Embryonic facial prominence (tissue), 1 donor: ENCODE measurements around the gene RAB18.
"Not testable (repeated sequence)": the region's sequence is repeated elsewhere in the genome, so short reads cannot be mapped to it uniquely, and the experiment has no call there.

Experiments
- DNase-seq: peaks from one replicate; pipeline ENCODE4 v3.0.0-alpha.2; 2016; ENCODE audit errors: extremely low spot score

RAB18 gene

GRCh38 chr10:27504808-27505460 is 830 bp downstream of the RAB18 start:
- no peak for DNase-seq

DNA sequence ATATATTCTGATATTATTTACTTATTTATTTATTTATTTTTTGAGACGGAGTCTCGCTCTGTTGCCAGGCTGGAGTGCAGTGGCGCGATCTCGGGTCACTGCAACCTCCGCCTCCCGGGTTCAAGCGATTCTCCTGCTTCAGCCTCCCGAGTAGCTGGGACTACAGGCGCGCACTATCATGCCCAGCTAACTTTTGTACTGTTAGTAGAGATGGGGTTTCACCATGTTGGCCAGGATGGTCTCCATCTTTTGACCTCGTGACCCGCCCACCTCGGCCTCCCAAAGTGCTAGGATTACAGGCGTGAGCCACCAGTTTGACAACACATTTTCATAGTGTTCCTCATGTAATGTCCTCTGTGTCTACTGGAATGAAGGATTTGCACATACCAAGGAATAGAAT is 1.4 kb downstream of the RAB18 start:
- not testable (repeated sequence) for DNase-seq

DNA sequence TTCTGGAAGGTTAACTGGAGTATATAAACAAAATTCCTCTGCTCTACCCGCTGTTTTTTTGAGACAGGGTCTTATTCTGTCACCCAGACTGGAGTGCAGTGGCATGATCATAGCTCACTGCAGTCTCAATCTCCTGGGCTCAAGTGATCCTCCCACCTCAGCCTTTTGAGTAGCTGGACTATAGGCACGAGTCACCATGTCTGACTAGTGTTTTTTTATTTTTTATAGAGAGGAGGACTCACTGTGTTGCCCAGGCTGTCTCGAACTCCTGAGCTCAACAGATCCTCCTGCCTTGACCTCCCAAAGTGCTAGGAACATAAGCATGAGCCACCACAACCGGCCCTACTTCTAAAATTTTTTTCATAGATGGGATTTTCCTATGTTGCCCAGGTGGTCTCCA is 2.2 kb downstream of the RAB18 start:
- no peak for DNase-seq

GRCh38 chr10:27512548-27512947 is 8.4 kb downstream of the RAB18 start:
- no peak for DNase-seq

DNA sequence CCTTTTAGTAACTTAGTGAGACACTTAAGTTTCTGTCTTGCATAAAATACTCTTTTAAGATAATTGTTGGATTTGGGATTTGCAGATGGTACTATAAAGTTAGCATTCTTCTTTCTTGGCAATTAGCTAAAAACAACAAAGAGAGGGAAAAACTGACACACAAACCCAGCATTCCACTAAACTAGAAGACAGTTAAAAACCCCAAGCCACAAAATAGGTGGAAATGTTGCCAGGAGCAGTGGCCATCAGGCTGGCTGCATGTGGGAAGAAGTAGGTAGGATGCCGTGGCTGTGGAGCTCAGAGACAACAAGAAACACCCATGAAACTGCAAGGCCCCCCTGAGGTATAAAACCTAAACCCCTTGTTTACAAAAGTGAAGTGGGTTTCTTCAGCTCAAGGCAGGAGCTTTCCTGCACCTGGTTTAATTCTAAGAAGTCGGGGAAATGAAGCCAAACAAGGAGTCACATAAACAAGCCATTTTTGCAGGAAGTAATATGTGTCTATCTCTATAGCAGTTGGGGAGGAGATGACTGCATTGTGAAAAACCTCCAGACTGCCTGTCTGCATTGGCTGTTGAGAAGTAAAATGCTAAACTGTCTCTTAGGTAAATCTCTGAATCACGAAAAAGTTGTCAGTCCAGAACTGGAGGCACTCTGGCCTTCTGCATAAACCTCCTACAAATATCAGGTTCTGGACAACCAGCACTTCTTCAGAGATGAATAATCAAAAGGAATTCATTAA is 9.5 kb downstream of the RAB18 start:
- DNase-seq = no peak

- DNase-seq = no peak
These were observed 10.1 kb downstream of the RAB18 start for GRCh38 chr10:27514243-27514642.

DNA sequence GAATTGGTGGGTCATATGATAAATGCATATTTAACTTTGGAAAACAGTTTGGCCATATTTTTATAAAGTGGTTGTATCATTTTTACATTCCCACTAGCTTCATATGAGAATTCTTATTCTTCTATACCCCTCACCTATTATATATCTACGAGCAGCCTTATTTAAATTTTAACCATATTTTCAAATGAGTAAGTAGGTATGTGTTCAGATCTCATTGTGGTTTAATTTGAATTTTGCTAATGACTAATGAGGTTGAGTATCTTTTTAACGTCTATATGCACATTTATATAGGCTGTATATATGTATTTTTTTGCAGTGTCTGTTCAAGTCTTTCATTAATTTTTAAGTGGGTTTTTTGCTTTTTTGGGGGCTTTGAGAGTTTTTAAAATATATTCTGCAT is 14.2 kb downstream of the RAB18 start:
- no peak for DNase-seq

GRCh38 chr10:27525819-27526218 is 21.7 kb downstream of the RAB18 start:
- DNase-seq = peak; percentile 21

DNA sequence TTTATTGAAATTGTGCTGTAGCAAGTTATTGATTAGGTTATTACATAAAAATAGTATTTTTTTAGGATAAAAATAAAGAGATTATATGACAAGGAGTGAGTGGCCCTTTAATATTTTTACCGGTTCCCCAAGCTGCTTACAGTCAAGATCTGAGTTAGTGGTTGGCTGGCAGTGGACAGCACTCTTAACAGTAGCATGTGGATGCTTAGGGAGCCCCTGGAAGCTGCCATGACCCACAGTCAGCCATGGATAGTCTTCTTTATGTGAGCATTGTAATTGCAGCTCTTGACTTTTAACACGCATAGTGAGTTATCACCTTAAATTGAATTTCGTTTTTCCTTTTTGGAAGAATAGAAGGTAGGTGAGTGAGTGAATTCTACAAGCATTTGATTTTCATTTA is 22.1 kb downstream of the RAB18 start:
- no peak for DNase-seq

DNA sequence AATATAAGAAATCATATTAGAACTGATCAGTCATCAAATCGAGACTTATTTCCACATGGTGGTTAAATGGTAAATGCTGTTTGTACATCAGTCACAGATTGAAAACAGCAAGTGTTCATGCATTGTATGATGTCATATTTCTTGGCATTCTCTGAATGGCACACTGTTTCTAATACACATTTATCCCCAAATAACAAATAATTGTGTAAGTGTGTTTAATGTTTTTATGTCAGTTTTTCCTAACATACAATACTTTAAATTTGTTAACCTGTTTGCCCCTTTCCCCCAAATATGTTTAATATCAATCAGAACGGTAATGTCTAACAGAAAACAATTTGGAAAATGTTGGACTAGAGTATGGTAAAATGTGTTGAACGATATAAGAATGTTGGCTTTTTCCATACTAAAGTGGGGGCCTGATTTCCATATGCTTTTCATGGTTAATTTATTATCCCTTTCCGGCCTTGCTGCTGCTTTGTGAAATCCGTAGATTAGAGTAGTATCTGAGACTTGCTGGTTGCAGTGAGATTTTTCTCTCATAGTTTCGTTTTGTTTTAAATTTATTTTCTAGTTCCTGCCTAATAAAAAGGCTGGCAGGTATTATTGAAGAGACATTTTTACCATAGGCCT is 23.7 kb downstream of the RAB18 start:
- DNase-seq = no peak

- DNase-seq = no peak
These were observed 25.1 kb downstream of the RAB18 start for GRCh38 chr10:27529010-27529783.

- no peak for DNase-seq
These were observed 26.4 kb downstream of the RAB18 start for GRCh38 chr10:27530477-27530876.

DNA sequence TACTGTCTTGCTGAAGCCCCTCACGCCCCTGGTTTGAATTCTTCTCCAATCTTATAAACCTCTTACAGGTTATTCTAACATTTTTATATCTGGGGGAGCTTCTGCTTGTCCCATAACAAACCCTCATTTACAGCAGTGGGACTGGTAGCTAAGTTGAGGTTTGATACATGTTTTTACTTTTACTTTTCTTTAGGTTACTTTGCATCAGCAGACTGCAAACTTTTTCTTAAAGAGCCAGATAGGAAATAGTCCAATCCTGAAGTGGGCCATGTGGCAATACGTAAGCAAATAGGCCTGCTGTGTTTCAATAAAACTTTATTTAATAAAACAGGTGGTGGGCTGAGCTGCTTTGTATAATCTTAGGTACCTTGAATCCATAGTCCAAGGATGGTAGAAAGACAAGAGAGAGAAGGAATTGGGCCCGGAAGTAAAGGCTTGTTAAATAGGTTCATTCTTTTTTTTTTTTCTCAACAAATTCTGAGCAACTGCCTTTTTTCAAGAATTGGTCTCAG is 27.3 kb downstream of the RAB18 start:
- DNase-seq = no peak

- DNase-seq = no peak
These were observed 30.1 kb downstream of the RAB18 start for GRCh38 chr10:27534161-27534700.

GRCh38 chr10:27535317-27535716 is 31.2 kb downstream of the RAB18 start:
- no peak for DNase-seq

DNA sequence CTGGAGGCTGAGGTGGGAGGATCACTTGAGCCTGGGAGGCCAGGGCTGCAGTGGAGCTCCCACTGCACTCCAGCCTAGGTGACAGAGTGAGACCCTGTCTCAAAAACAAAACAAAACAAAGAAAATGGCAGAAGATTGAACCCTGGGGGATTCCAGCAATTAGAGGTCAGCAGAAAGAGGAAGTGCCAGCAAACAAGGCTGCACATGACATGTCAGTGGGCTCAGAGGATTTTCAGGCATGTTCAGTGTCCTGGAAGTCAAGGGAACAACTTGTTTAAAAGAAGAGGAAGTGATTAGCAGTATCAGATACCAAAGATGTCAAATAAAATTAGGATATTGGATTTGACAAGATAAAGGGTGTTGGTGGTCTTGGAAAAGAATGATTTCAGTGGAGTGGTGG is 32.3 kb downstream of the RAB18 start:
- no peak for DNase-seq

DNA sequence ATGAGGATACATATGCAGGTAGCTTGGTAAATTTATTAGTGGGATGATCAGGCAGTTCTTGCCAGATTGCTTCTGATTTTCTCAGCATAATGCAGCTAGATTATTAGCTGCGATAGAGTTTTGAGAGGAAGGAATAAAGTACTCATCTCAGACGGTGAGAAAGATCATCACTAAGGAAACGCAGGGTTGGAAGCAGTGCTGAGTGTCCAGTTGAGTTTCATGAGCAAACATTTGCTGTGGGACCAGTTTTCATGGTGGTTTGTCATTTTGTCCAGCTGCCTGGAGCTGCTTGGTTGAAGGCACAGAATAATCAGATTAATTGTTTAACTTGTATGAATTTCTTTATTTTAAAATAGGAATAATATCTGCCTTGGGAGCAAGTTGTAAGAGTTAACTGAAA is 33.1 kb downstream of the RAB18 start:
- DNase-seq = no peak

GRCh38 chr10:27537787-27538186 is 33.7 kb downstream of the RAB18 start:
- DNase-seq = no peak

DNA sequence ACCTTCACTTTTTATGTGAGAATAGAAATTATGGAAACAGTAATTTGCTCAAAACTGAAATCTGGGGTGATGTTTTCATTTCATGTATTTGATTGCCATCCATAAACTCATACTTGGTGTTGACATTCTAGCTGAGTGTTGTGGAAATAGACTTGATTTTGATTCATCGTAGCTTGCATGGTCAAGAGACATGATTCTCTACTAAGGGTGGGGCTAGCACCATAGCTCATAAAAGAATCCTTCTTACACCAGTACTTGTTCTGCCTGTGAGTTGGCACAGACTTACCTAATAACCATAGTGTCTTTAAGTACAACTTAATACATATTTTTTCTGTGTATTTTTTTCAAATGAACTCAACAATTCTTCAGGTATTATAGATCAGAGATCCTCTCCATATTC is 36.6 kb downstream of the RAB18 start:
- no peak for DNase-seq

- no peak for DNase-seq
These were observed 38.0 kb downstream of the RAB18 start for GRCh38 chr10:27541796-27542729.

- DNase-seq = no peak
These were observed 38.7 kb downstream of the RAB18 start for GRCh38 chr10:27542812-27543211.
